Liver (tissue), 9 donors: ENCODE data around the gene MYO18B. TPM values are rescaled to one million over a fixed set of nuclear protein-coding genes. Genes with fewer than 3 reads are reported as not detected.

Source experiments
- DNase-seq: peaks from one replicate; pipeline ENCODE4 v3.0.0-alpha.2; 2017; ENCODE audit warnings: low spot score
- H3K27ac ChIP-seq, 2 donors: one replicate each; pipeline ENCODE4 v1.7.0; 2013; ENCODE audit warnings: inconsistent platforms in 2 of 2, low read length in 2 of 2, control low read depth in 1 of 2, low read depth in 1 of 2, mild to moderate bottlenecking in 1 of 2
- H3K27me3 ChIP-seq, 4 donors: one replicate each; pipeline versions ENCODE4 v1.6.1 to v1.7.0; 2013; ENCODE audit warnings: low read length in 3 of 4, inconsistent platforms in 1 of 4, mild to moderate bottlenecking in 1 of 4, moderate library complexity in 1 of 4; ENCODE audit not compliant: control insufficient read depth in 4 of 4, insufficient read depth in 4 of 4
- H3K36me3 ChIP-seq, 4 donors: one replicate each; pipeline versions ENCODE4 v1.6.1 to v1.7.0; 2013; ENCODE audit warnings: low read length in 3 of 4, mild to moderate bottlenecking in 3 of 4, low read depth in 1 of 4, moderate library complexity in 1 of 4; ENCODE audit not compliant: control insufficient read depth in 4 of 4, insufficient read depth in 3 of 4
- H3K4me1 ChIP-seq, 4 donors: one replicate each; pipeline versions ENCODE4 v1.6.1 to v1.7.0; 2013; ENCODE audit warnings: low read length in 3 of 4, mild to moderate bottlenecking in 3 of 4, moderate library complexity in 1 of 4; ENCODE audit not compliant: control insufficient read depth in 4 of 4, insufficient read depth in 4 of 4
- H3K4me3 ChIP-seq, 3 donors: one replicate each; pipeline versions ENCODE4 v1.6.1 to v1.7.0; 2013; ENCODE audit warnings: low read length in 3 of 3, control low read depth in 1 of 3, low read depth in 1 of 3, mild to moderate bottlenecking in 1 of 3
- H3K9ac ChIP-seq, 2 donors: one replicate each; pipeline ENCODE4 v1.7.0; 2013; ENCODE audit warnings: low read length in 2 of 2, mild to moderate bottlenecking in 2 of 2, moderate library complexity in 2 of 2, control low read depth in 1 of 2, low read depth in 1 of 2
- H3K9me3 ChIP-seq, 4 donors: one replicate each; pipeline versions ENCODE4 v1.6.1 to v1.7.0; 2013; ENCODE audit warnings: low read length in 3 of 4; ENCODE audit not compliant: control insufficient read depth in 4 of 4
- ATF3 ChIP-seq: IDR thresholded peaks from 2 replicates; pipeline ENCODE4 v1.6.1; 2016; ENCODE audit warnings: antibody characterized with exemption
- CTCF ChIP-seq: fragments of 150-350 bp; IDR thresholded peaks from 2 replicates; pipeline ENCODE4 v1.5.1; 2017; ENCODE audit warnings: improper control_type of control experiment, low read depth, low read length; ENCODE audit not compliant: missing input control
- EGR1 ChIP-seq, 2 donors: IDR thresholded peaks; 2 replicates each; pipeline ENCODE4 v1.6.1; 2016 to 2018; ENCODE audit warnings: antibody characterized with exemption in 2 of 2, low read depth in 2 of 2
- FOXA1 ChIP-seq: IDR thresholded peaks from 2 replicates; pipeline ENCODE4 v1.6.1; 2016; ENCODE audit warnings: antibody characterized with exemption
- FOXA2 ChIP-seq: IDR thresholded peaks from 2 replicates; pipeline ENCODE4 v1.6.1; 2016; ENCODE audit warnings: antibody characterized with exemption
- HNF4A ChIP-seq, 2 donors: conservative IDR thresholded peaks; 2 replicates each; pipeline ENCODE4 v1.6.1; 2016; ENCODE audit warnings: antibody characterized with exemption in 2 of 2, mild to moderate bottlenecking in 2 of 2
- HNF4G ChIP-seq: IDR thresholded peaks from 2 replicates; pipeline ENCODE4 v1.6.1; 2016; ENCODE audit warnings: antibody characterized with exemption
- JUND ChIP-seq, 2 donors: IDR thresholded peaks; 2 replicates each; pipeline ENCODE4 v1.6.1; 2016; ENCODE audit warnings: antibody characterized with exemption in 2 of 2
- MAX ChIP-seq: IDR thresholded peaks from 2 replicates; pipeline ENCODE4 v1.6.1; 2016; ENCODE audit warnings: antibody characterized with exemption
- NR2F2 ChIP-seq: IDR thresholded peaks from 2 replicates; pipeline ENCODE4 v1.6.1; 2016; ENCODE audit warnings: antibody characterized with exemption
- RAD21 ChIP-seq, 2 donors: IDR thresholded peaks; 2 replicates each; pipeline ENCODE4 v1.6.1; 2016; ENCODE audit warnings: antibody characterized with exemption in 2 of 2, mild to moderate bottlenecking in 2 of 2
- REST ChIP-seq: IDR thresholded peaks from 2 replicates; pipeline ENCODE4 v1.6.1; 2016; ENCODE audit warnings: antibody characterized with exemption, mild to moderate bottlenecking
- RXRA ChIP-seq, 2 donors: IDR thresholded peaks; 2 replicates each; pipeline ENCODE4 v1.6.1; 2017 to 2018; ENCODE audit warnings: antibody characterized with exemption in 2 of 2, mild to moderate bottlenecking in 1 of 2
- SP1 ChIP-seq: IDR thresholded peaks from 2 replicates; pipeline ENCODE4 v1.6.1; 2018; ENCODE audit warnings: antibody characterized with exemption, mild to moderate bottlenecking
- TAF1 ChIP-seq: conservative IDR thresholded peaks from 2 replicates; pipeline ENCODE4 v1.6.1; 2016; ENCODE audit warnings: antibody characterized with exemption, mild to moderate bottlenecking
- YY1 ChIP-seq: IDR thresholded peaks from 2 replicates; pipeline ENCODE4 v1.6.1; 2016; ENCODE audit warnings: antibody characterized with exemption, mild to moderate bottlenecking
- WGBS: extraction: QIAGEN DNeasy Blood & Tissue Kit; methylation state at CpG from one replicate; pipeline ENCODE4 v1.1.7; 2013; 5-methylcytosine and 5-hydroxymethylcytosine counted together
- polyA plus RNA-seq, 2 donors: library from polyadenylated mRNA; stranded (reverse) in 1 of 2; unstranded in 1 of 2; fragments of 200-250 nt in 1 of 2; fragments of >200 nt in 1 of 2; fragmentation: Nextera tagmentation in 1 of 2; extraction: Ambion mirVana in 1 of 2; gene quantifications; one replicate each; pipeline versions ENCODE4 v1.2.1 to v1.2.3, GENCODE V29; 2013 to 2015
- total RNA-seq, 2 donors: library from RNA; depleted of rRNA; stranded (reverse); fragments of >200 nt; gene quantifications; one replicate each; pipeline ENCODE4 v1.2.3, GENCODE V29; 2014
- TF ChIP-seq, protein P1 (sequence below): IDR thresholded peaks from 2 replicates; pipeline ENCODE4 v1.6.1; 2016; ENCODE audit warnings: antibody characterized with exemption
- donor health status: healthy.
- donor health status: healthy.
- donor health status: healthy.
- donor health status: healthy.
- donor health status: healthy.

MYO18B gene
- total and polyA plus RNA-seq, 4 donors = under 0.01 to 4.2 (median 0.02) TPM; not detected in 1

DNA sequence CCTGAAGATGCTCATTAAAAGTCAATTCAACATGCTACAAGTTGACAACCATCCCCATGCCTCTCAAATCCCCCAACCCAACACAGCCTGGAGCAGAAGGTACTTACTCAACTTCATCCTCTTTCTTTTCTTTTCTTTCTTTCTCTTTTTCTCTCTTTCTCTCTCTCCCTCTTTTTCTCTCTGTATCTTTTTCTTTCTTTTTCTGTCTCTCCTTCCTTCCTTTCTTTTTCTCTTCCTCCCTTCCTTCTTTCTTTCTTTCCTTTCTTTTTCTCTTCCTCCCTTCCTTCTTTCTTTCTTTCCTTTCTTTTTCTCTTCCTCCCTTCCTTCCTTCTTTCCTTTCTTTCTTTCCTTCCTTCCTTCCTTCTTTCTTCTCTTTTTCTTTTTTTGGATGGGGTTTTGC is 291.6 kb downstream of the MYO18B start:
- Histone ChIP-seq H3K36me3 (no peaks in the 10 kb centered on the region), H3K27ac (no peak overlapping the region), H3K9ac (no peak overlapping the region), H3K4me3 (no peak overlapping the region), H3K27me3 (no peaks in the 10 kb centered on the region), H3K4me1 (no peaks in the 10 kb centered on the region), H3K9me3 (peaks cover 0 to 13% (median 5%) of the 10 kb centered on the region in 4 donors)
- no peak for DNase-seq
- TF ChIP-seq FOXA2 (no peak), HNF4A (conservative IDR thresholded peaks at IDR 0.05) (no peak), NR2F2 (no peak), FOXA1 (no peak), REST (no peak), TAF1 (no peak), RAD21 (IDR thresholded peaks at IDR 0.05) (no peak), YY1 (no peak), HNF4G (no peak), ATF3 (no peak), RXRA (IDR thresholded peaks at IDR 0.05) (no peak), CTCF (no peak)

- no peak overlapping the region for H3K4me3 ChIP-seq
- H3K4me1 ChIP-seq = no peaks in the 10 kb centered on the region
- no peaks in the 10 kb centered on the region for H3K27me3 ChIP-seq
- H3K27ac ChIP-seq = no peak overlapping the region
- no peaks in the 10 kb centered on the region for H3K36me3 ChIP-seq
- DNase-seq = no peak
- peaks cover 0 to 13% (median 5%) of the 10 kb centered on the region in 4 donors for H3K9me3 ChIP-seq
- no peak overlapping the region for H3K9ac ChIP-seq
- 87% methylated on average over 3 of the region's 3 CpGs for WGBS
- TF ChIP-seq, protein P1, sequence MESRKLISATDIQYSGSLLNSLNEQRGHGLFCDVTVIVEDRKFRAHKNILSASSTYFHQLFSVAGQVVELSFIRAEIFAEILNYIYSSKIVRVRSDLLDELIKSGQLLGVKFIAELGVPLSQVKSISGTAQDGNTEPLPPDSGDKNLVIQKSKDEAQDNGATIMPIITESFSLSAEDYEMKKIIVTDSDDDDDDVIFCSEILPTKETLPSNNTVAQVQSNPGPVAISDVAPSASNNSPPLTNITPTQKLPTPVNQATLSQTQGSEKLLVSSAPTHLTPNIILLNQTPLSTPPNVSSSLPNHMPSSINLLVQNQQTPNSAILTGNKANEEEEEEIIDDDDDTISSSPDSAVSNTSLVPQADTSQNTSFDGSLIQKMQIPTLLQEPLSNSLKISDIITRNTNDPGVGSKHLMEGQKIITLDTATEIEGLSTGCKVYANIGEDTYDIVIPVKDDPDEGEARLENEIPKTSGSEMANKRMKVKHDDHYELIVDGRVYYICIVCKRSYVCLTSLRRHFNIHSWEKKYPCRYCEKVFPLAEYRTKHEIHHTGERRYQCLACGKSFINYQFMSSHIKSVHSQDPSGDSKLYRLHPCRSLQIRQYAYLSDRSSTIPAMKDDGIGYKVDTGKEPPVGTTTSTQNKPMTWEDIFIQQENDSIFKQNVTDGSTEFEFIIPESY = no peak
- TF ChIP-seq HNF4G (no peak), CTCF (no peak), FOXA2 (no peak), NR2F2 (no peak), EGR1 (IDR thresholded peaks at IDR 0.05; ENCODE audit: low read depth in 2 of 2) (no peak), JUND (IDR thresholded peaks at IDR 0.05) (no peak), RAD21 (IDR thresholded peaks at IDR 0.05) (no peak), YY1 (no peak), REST (no peak), TAF1 (no peak), HNF4A (conservative IDR thresholded peaks at IDR 0.05) (no peak), RXRA (IDR thresholded peaks at IDR 0.05) (no peak), FOXA1 (no peak), SP1 (no peak), MAX (no peak), ATF3 (no peak)
Observed at GRCh38 chr22:26035523-26035922, 293.5 kb downstream of the MYO18B start.
